K562 (cell line): Measurements from ENCODE around the gene MCC. TPM values are rescaled to one million over a fixed set of nuclear protein-coding genes. Genes with fewer than 3 reads are reported as not detected.

ENCODE experiments used
- ATAC-seq: fragments of 200-7000 bp; cut with Tn5 transposase; 3 replicates; pipeline ENCODE4 v1.9.1; 2020; ENCODE audit warnings: moderate library complexity
- BruUV-seq: library from RNA; stranded (reverse); fragments of 400-500 nt; replicated peaks from 2 replicates; lab custom pipeline; 2021; lab: Mats Ljungman, UMichigan
- CTCF ChIA-PET: fragments of 300-600 bp; formaldehyde crosslinking; extraction: SDS; loops from one replicate; lab custom pipeline; 2021; ENCODE audit warnings: low intra/inter-chr PET ratio; lab: Yijun Ruan, JAX
- POLR2A ChIA-PET: fragments of 300-600, 350-650 bp; sonication (Branson Sonifier 250); formaldehyde crosslinking; extraction: SDS; loops from one replicate; lab custom pipeline; 2021; ENCODE audit warnings: antibody characterized with exemption, inconsistent platforms; lab: Yijun Ruan, JAX
- DNase-seq, 4 experiments: peaks; one replicate each; pipeline versions ENCODE4 v3.0.0 to v3.0.0-alpha.2; 2011 to 2018; ENCODE audit warnings: low spot score in 3 of 4, mixed read lengths in 3 of 4; ENCODE audit errors: extremely low read depth in 1 of 4
- FAIRE-seq: peaks from 2 replicates; lab custom pipeline; 2011; peaks lifted over from hg19 to GRCh38; lab: Jason Lieb, UNC
- H2AFZ ChIP-seq: 2 replicates; pipeline ENCODE4 v1.6.0; 2011; ENCODE audit warnings: low read depth, low read length, control low read depth, inconsistent platforms
- H3K27ac ChIP-seq: fragments of 200-600 bp; 3 replicates; pipeline ENCODE4 v1.8.0; 2011; ENCODE audit warnings: low read depth, mild to moderate bottlenecking, control low read depth, inconsistent platforms, low read length, moderate library complexity, mixed read lengths; ENCODE audit errors: extremely low read depth
- H3K27me3 ChIP-seq, 2 experiments: fragments of 300-600 bp in 1 of 2; 2 replicates in 1 of 2; 3 replicates in 1 of 2; pipeline versions ENCODE4 v1.6.0 to v1.8.0; 2011; ENCODE audit warnings: inconsistent platforms in 2 of 2, low read length in 2 of 2, mild to moderate bottlenecking in 1 of 2, mixed read lengths in 1 of 2, moderate library complexity in 1 of 2; ENCODE audit not compliant: control insufficient read depth in 2 of 2, insufficient read depth in 2 of 2
- H3K36me3 ChIP-seq: fragments of 300-600 bp; 3 replicates; pipeline ENCODE4 v1.8.0; 2011; ENCODE audit warnings: mild to moderate bottlenecking, low read length, inconsistent platforms; ENCODE audit not compliant: control insufficient read depth, insufficient read depth
- H3K4me1 ChIP-seq, 2 experiments: fragments of 200-600 bp in 1 of 2; replicated peaks in 1 of 2; 2 replicates in 1 of 2; 3 replicates in 1 of 2; pipeline versions ENCODE4 v1.5.1 to v1.8.0; 2011; ENCODE audit warnings: inconsistent platforms in 2 of 2, low read length in 2 of 2, mild to moderate bottlenecking in 1 of 2, mixed read lengths in 1 of 2, moderate library complexity in 1 of 2; ENCODE audit not compliant: control insufficient read depth in 2 of 2, insufficient read depth in 2 of 2
- H3K4me2 ChIP-seq: 2 replicates; pipeline ENCODE4 v1.6.1; 2011; ENCODE audit warnings: low read length, control low read depth, inconsistent platforms, mixed read lengths; ENCODE audit not compliant: insufficient read depth
- H3K4me3 ChIP-seq: fragments of 200-600 bp; sonication (generic), shearing (Covaris generic); 2 replicates; pipeline ENCODE4 v1.5.1; 2016; ENCODE audit warnings: control low read depth, inconsistent platforms
- H3K79me2 ChIP-seq: fragments of 200-600 bp; 3 replicates; pipeline ENCODE4 v1.8.0; 2011; ENCODE audit warnings: low read length, inconsistent platforms; ENCODE audit not compliant: control insufficient read depth, insufficient read depth
- H3K9ac ChIP-seq, 2 experiments: 2 replicates each; pipeline versions ENCODE4 v1.6.0 to v1.6.1; 2011; ENCODE audit warnings: low read depth in 2 of 2, low read length in 2 of 2, control low read depth in 1 of 2, inconsistent platforms in 1 of 2, mild to moderate bottlenecking in 1 of 2, mixed read lengths in 1 of 2; ENCODE audit not compliant: insufficient read depth in 1 of 2
- H3K9me1 ChIP-seq: one replicate; pipeline ENCODE4 v1.6.0; 2011; ENCODE audit warnings: inconsistent platforms, mild to moderate bottlenecking, low read length, moderate library complexity; ENCODE audit not compliant: control insufficient read depth, insufficient read depth
- H3K9me3 ChIP-seq: replicated peaks from 2 replicates; pipeline ENCODE4 v1.5.1; 2011; ENCODE audit warnings: low read depth, low read length, inconsistent platforms; ENCODE audit not compliant: control insufficient read depth, insufficient read depth
- H4K20me1 ChIP-seq: replicated peaks from 2 replicates; pipeline ENCODE4 v1.6.1; 2011; ENCODE audit warnings: low read length, inconsistent platforms, mixed read lengths; ENCODE audit not compliant: control insufficient read depth, insufficient read depth
- ARHGAP35 ChIP-seq: fragments of 450-650 bp; IDR thresholded peaks from 2 replicates; pipeline ENCODE4 v1.6.1; 2018; ENCODE audit not compliant: partially characterized antibody
- IRF2 ChIP-seq: sonication (generic); formaldehyde crosslinking; IDR thresholded peaks from 2 replicates; pipeline ENCODE4 v1.8.1; 2022; ENCODE audit warnings: mild to moderate bottlenecking, missing genetic modification reagents
- KLF13 ChIP-seq: fragments of 450-650 bp; IDR thresholded peaks from 2 replicates; pipeline ENCODE4 v1.6.1; 2016; ENCODE audit warnings: missing genetic modification characterization, low read depth, mild to moderate bottlenecking, missing compliant biosample characterization, moderate library complexity, borderline replicate concordance
- MITF ChIP-seq: IDR thresholded peaks from 2 replicates; pipeline ENCODE4 v1.6.1; 2014; ENCODE audit warnings: antibody characterized with exemption
- SRF ChIP-seq, 2 experiments: fragments of 250-450, 450-650 bp in 1 of 2; sonication (Bioruptor Pico) in 1 of 2; sonication (generic) in 1 of 2; formaldehyde crosslinking; IDR thresholded peaks; 2 replicates each; pipeline versions ENCODE4 v1.5.0 to v1.5.1; 2020 to 2022; ENCODE audit warnings: mild to moderate bottlenecking in 1 of 2, missing genetic modification reagents in 1 of 2
- TGIF2 ChIP-seq: sonication (generic); formaldehyde crosslinking; IDR thresholded peaks from 2 replicates; pipeline ENCODE4 v1.8.1; 2022; ENCODE audit warnings: mild to moderate bottlenecking, missing genetic modification reagents, moderate library complexity
- WGBS: fragments of 100-300 bp; shearing (Covaris generic); methylation state at CpG from one replicate; pipeline ENCODE4 v1.1.6; 2016; ENCODE audit warnings: low coverage, mixed read lengths; ENCODE audit not compliant: insufficient coverage; ENCODE audit errors: missing lambda C conversion rate; 5-methylcytosine and 5-hydroxymethylcytosine counted together
- in situ Hi-C: fragments of 300-500 bp; cut with MboI; formaldehyde crosslinking; loops from 4 replicates; pipeline ENCODE4 v1.15.0; 2018; ENCODE audit warnings: inconsistent platforms, mixed read lengths
- intact Hi-C: fragments of 100-400 bp; cut with micrococcal nuclease; formaldehyde crosslinking; loops from 2 replicates; pipeline ENCODE4 v1.14.2; 2022
- polyA plus RNA-seq, 8 experiments: library from polyadenylated mRNA; depleted of rRNA in 4 of 8; stranded (reverse) in 5 of 8; unstranded in 3 of 8; fragments of >200 nt; fragmentation: Nextera tagmentation in 2 of 8; fragmentation: Illumina TruSeq in 1 of 8; extraction: Ambion mirVana in 2 of 8; extraction: Trizol in 1 of 8; gene quantifications; 2 replicates each; pipeline versions ENCODE4 v1.2.1 to v1.2.3, GENCODE V29; 2011 to 2014; ENCODE audit warnings: inconsistent platforms in 1 of 8, missing spikeins in 1 of 8
- total RNA-seq, 7 experiments: library from RNA; depleted of rRNA in 6 of 7; stranded (reverse); fragments of >200 nt in 6 of 7; fragmentation: Illumina TruSeq in 2 of 7; extraction: Trizol in 2 of 7; gene quantifications; 2 replicates each; pipeline versions ENCODE4 v1.2.1 to v1.2.3, GENCODE V29; 2011 to 2021; ENCODE audit warnings: low replicate concordance in 1 of 7
- TF ChIP-seq, protein P1 (sequence below): fragments of 250-450 bp; sonication (Bioruptor Pico); IDR thresholded peaks from 2 replicates; pipeline ENCODE4 v1.4.0; 2020; ENCODE audit warnings: mild to moderate bottlenecking, moderate library complexity, borderline replicate concordance

Gene MCC
- total and polyA plus RNA-seq, 9 of the 15 experiments (the other 6 are each of a cell fraction or from before 2014, with no cell fraction given) = 0.04 to 0.24 (median 0.06) TPM; not detected in 1

DNA sequence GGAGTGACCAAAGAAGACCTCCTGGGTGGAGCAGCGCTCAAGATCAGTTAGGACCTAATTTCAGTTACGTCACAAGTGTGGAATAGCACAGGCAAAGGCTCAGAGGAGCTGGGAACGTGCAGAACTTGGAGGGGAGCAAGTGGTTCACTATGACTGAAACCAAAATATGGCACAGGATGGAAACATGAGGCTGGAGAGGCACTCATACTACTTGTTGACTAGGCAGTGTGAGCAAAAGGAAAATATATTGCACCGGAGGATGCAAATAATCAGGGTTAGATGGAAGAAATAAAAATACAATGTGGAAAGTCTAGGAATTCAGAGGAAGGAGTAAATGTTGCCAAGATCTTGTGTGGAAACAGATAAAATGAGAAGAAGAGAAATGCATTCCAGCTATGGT, 363.3 kb downstream of the MCC start:
- DNase-seq (no peak), ATAC-seq (no peak), FAIRE-seq (no peak)
- Histone ChIP-seq H3K27ac (no peak overlapping the region), H3K4me1 (no peaks in the 10 kb centered on the region), H3K79me2 (no peaks in the 10 kb centered on the region), H3K4me2 (no peak overlapping the region), H2AFZ (no peak overlapping the region), H4K20me1 (no peaks in the 10 kb centered on the region), H3K9ac (no peak overlapping the region), H3K9me1 (no peaks in the 10 kb centered on the region), H3K9me3 (no peaks in the 10 kb centered on the region), H3K4me3 (no peak overlapping the region), H3K36me3 (no peaks in the 10 kb centered on the region), H3K27me3 (peaks cover 2 to 5% of the 10 kb centered on the region in 2 experiments; a peak in 4 of 5 replicates)
- no peak for TF ChIP-seq KLF13 (tag)
- no peak for TF ChIP-seq SRF (CRISPR knock-in tag; IDR thresholded peaks at IDR 0.05)
- TF ChIP-seq IRF2 (CRISPR knock-in tag) = no peak
- TF ChIP-seq MITF = no peak
- TF ChIP-seq TGIF2 (CRISPR knock-in tag) = no peak
- TF ChIP-seq, protein P1, sequence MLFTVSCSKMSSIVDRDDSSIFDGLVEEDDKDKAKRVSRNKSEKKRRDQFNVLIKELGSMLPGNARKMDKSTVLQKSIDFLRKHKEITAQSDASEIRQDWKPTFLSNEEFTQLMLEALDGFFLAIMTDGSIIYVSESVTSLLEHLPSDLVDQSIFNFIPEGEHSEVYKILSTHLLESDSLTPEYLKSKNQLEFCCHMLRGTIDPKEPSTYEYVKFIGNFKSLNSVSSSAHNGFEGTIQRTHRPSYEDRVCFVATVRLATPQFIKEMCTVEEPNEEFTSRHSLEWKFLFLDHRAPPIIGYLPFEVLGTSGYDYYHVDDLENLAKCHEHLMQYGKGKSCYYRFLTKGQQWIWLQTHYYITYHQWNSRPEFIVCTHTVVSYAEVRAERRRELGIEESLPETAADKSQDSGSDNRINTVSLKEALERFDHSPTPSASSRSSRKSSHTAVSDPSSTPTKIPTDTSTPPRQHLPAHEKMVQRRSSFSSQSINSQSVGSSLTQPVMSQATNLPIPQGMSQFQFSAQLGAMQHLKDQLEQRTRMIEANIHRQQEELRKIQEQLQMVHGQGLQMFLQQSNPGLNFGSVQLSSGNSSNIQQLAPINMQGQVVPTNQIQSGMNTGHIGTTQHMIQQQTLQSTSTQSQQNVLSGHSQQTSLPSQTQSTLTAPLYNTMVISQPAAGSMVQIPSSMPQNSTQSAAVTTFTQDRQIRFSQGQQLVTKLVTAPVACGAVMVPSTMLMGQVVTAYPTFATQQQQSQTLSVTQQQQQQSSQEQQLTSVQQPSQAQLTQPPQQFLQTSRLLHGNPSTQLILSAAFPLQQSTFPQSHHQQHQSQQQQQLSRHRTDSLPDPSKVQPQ (CRISPR knock-in tag) = no peak
- no peak for TF ChIP-seq ARHGAP35
- no TSS peak for BruUV-seq
- intact Hi-C loops = no loop called here
- 0% methylated on average over 4 of the region's 4 CpGs for WGBS
- ChIA-PET POLR2A (interaction anchor here (0.8 kb wide), 1 partner anchor 18 kb away, joined by 3 read pairs; no protein-coding TSS in a partner anchor), CTCF (no interaction called here)
- in situ Hi-C loops = no loop called here
